UCSD-AML1 (cell line): ENCODE results near the gene PWP1.
A peak's percentile ranks its signal among the peaks of the same experiment; 100 is the strongest.

Source experiments
- DNase-seq: peaks from one replicate; lab custom pipeline; 2025; ENCODE audit not compliant: unreplicated experiment; lab: John Stamatoyannopoulos, UW

The PWP1 gene

GRCh38 chr12:107685360-107686248 lies at the start of gene PWP1:
TSS of gene PWP1 (plus strand) at chr12:107685799. CDS start at chr12:107685900, 101 bp downstream.
- peak; percentile 96 for DNase-seq

- DNase-seq, result no peak
These were observed 44.4 kb upstream of the PWP1 start for GRCh38 chr12:107641154-107641553.

- DNase-seq, result no peak
These were observed 43.4 kb upstream of the PWP1 start for GRCh38 chr12:107642240-107642639.

GRCh38 chr12:107645630-107646333 lies 39.8 kb upstream of the PWP1 start:
- DNase-seq, result no peak

- no peak for DNase-seq
These were observed 39.2 kb upstream of the PWP1 start for GRCh38 chr12:107646436-107646835.

- DNase-seq, result no peak
These were observed 35.9 kb upstream of the PWP1 start for GRCh38 chr12:107649661-107650061.

GRCh38 chr12:107650977-107651376 lies 34.6 kb upstream of the PWP1 start:
- DNase-seq, result no peak

GRCh38 chr12:107651571-107652449 lies 33.8 kb upstream of the PWP1 start:
- no peak for DNase-seq

- DNase-seq, result no peak
These were observed 32.1 kb upstream of the PWP1 start for GRCh38 chr12:107653519-107653918.

GRCh38 chr12:107654873-107655272 lies 30.7 kb upstream of the PWP1 start:
- no peak for DNase-seq

GRCh38 chr12:107655281-107656065 lies 30.1 kb upstream of the PWP1 start:
- DNase-seq, result no peak

- DNase-seq, result no peak
These were observed 29.3 kb upstream of the PWP1 start for GRCh38 chr12:107656302-107656701.

- no peak for DNase-seq
These were observed 28.5 kb upstream of the PWP1 start for GRCh38 chr12:107657133-107657532.

GRCh38 chr12:107657621-107658020 lies 28.0 kb upstream of the PWP1 start:
- DNase-seq, result no peak

- no peak for DNase-seq
These were observed 25.4 kb upstream of the PWP1 start for GRCh38 chr12:107660235-107660634.

- no peak for DNase-seq
These were observed 24.7 kb upstream of the PWP1 start for GRCh38 chr12:107660861-107661415.

- DNase-seq, result no peak
These were observed 23.8 kb upstream of the PWP1 start for GRCh38 chr12:107661830-107662229.

GRCh38 chr12:107662484-107662883 lies 23.1 kb upstream of the PWP1 start:
- DNase-seq, result no peak

GRCh38 chr12:107663277-107663676 lies 22.3 kb upstream of the PWP1 start:
- no peak for DNase-seq

- DNase-seq, result no peak
These were observed 19.6 kb upstream of the PWP1 start for GRCh38 chr12:107666009-107666408.
